Measurements from ENCODE around the gene RPL5. TPM values are rescaled to one million over a fixed set of nuclear protein-coding genes. Genes with fewer than 3 reads are reported as not detected.

Gene RPL5
- total and polyA plus RNA-seq, 2 experiments from 2014 or later, result 2,182 to 3,547 TPM

- TF ChIP-seq REST (IDR thresholded peaks at IDR 0.05; ENCODE audit: unreplicated experiment), result no peak
- TF ChIP-seq, protein P1, sequence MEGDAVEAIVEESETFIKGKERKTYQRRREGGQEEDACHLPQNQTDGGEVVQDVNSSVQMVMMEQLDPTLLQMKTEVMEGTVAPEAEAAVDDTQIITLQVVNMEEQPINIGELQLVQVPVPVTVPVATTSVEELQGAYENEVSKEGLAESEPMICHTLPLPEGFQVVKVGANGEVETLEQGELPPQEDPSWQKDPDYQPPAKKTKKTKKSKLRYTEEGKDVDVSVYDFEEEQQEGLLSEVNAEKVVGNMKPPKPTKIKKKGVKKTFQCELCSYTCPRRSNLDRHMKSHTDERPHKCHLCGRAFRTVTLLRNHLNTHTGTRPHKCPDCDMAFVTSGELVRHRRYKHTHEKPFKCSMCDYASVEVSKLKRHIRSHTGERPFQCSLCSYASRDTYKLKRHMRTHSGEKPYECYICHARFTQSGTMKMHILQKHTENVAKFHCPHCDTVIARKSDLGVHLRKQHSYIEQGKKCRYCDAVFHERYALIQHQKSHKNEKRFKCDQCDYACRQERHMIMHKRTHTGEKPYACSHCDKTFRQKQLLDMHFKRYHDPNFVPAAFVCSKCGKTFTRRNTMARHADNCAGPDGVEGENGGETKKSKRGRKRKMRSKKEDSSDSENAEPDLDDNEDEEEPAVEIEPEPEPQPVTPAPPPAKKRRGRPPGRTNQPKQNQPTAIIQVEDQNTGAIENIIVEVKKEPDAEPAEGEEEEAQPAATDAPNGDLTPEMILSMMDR (conservative IDR thresholded peaks at IDR 0.05; ENCODE audit: low read depth in 2 of 2), result no peak
- no peak for TF ChIP-seq JUNB (IDR thresholded peaks at IDR 0.05; ENCODE audit: unreplicated experiment)
- TF ChIP-seq POLR2AphosphoS5 (IDR thresholded peaks at IDR 0.05; ENCODE audit: low read depth), result no peak
- TF ChIP-seq ZNF331 (CRISPR knock-in tag; IDR thresholded peaks at IDR 0.05; ENCODE audit: low read depth), result no peak
- no peak for TF ChIP-seq CREB1 (CRISPR knock-in tag; IDR thresholded peaks at IDR 0.05; ENCODE audit: low read depth)
- no peak for TF ChIP-seq ZNF114 (CRISPR knock-in tag; IDR thresholded peaks at IDR 0.05)
- no peak for TF ChIP-seq NANOG (IDR thresholded peaks at IDR 0.05; ENCODE audit: borderline replicate concordance)
- TF ChIP-seq ETS1 (IDR thresholded peaks at IDR 0.05), result no peak
- TF ChIP-seq EZH2phosphoT487 (IDR thresholded peaks at IDR 0.05; ENCODE audit: unreplicated experiment), result no peak
These were observed 26.6 kb upstream of the RPL5 start (continued) for GRCh38 chr1:92805216-92805615.

GRCh38 chr1:92808381-92808780 lies 23.5 kb upstream of the RPL5 start:
- Mint-ChIP-seq H3K4me3 (no peak overlapping the region), H3K27me3 (ENCODE audit: insufficient read depth, low read depth, poor library complexity) (peaks cover 3% of the 10 kb centered on the region), H3K9me3 (no peaks in the 10 kb centered on the region), H3K4me1 (no peaks in the 10 kb centered on the region), H3K27ac (no peak overlapping the region), H3K36me3 (ENCODE audit: low read depth) (no peaks in the 10 kb centered on the region)
- no peaks in the 10 kb centered on the region for H3K27me3 ChIP-seq (ENCODE audit: insufficient read depth)
- no peak for DNase-seq (ENCODE audit: low spot score)
- TF ChIP-seq ZNF331 (CRISPR knock-in tag; IDR thresholded peaks at IDR 0.05; ENCODE audit: low read depth), result no peak
- TF ChIP-seq, protein P2, sequence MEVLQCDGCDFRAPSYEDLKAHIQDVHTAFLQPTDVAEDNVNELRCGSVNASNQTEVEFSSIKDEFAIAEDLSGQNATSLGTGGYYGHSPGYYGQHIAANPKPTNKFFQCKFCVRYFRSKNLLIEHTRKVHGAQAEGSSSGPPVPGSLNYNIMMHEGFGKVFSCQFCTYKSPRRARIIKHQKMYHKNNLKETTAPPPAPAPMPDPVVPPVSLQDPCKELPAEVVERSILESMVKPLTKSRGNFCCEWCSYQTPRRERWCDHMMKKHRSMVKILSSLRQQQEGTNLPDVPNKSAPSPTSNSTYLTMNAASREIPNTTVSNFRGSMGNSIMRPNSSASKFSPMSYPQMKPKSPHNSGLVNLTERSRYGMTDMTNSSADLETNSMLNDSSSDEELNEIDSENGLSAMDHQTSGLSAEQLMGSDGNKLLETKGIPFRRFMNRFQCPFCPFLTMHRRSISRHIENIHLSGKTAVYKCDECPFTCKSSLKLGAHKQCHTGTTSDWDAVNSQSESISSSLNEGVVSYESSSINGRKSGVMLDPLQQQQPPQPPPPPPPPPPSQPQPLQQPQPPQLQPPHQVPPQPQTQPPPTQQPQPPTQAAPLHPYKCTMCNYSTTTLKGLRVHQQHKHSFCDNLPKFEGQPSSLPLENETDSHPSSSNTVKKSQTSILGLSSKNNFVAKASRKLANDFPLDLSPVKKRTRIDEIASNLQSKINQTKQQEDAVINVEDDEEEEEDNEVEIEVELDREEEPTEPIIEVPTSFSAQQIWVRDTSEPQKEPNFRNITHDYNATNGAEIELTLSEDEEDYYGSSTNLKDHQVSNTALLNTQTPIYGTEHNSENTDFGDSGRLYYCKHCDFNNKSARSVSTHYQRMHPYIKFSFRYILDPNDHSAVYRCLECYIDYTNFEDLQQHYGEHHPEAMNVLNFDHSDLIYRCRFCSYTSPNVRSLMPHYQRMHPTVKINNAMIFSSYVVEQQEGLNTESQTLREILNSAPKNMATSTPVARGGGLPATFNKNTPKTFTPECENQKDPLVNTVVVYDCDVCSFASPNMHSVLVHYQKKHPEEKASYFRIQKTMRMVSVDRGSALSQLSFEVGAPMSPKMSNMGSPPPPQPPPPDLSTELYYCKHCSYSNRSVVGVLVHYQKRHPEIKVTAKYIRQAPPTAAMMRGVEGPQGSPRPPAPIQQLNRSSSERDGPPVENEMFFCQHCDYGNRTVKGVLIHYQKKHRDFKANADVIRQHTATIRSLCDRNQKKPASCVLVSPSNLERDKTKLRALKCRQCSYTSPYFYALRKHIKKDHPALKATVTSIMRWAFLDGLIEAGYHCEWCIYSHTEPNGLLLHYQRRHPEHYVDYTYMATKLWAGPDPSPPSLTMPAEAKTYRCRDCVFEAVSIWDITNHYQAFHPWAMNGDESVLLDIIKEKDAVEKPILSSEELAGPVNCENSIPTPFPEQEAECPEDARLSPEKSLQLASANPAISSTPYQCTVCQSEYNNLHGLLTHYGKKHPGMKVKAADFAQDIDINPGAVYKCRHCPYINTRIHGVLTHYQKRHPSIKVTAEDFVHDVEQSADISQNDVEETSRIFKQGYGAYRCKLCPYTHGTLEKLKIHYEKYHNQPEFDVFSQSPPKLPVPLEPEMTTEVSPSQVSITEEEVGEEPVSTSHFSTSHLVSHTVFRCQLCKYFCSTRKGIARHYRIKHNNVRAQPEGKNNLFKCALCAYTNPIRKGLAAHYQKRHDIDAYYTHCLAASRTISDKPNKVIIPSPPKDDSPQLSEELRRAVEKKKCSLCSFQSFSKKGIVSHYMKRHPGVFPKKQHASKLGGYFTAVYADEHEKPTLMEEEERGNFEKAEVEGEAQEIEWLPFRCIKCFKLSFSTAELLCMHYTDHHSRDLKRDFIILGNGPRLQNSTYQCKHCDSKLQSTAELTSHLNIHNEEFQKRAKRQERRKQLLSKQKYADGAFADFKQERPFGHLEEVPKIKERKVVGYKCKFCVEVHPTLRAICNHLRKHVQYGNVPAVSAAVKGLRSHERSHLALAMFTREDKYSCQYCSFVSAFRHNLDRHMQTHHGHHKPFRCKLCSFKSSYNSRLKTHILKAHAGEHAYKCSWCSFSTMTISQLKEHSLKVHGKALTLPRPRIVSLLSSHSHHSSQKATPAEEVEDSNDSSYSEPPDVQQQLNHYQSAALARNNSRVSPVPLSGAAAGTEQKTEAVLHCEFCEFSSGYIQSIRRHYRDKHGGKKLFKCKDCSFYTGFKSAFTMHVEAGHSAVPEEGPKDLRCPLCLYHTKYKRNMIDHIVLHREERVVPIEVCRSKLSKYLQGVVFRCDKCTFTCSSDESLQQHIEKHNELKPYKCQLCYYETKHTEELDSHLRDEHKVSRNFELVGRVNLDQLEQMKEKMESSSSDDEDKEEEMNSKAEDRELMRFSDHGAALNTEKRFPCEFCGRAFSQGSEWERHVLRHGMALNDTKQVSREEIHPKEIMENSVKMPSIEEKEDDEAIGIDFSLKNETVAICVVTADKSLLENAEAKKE (CRISPR knock-in tag; IDR thresholded peaks at IDR 0.05), result no peak
- TF ChIP-seq JUNB (IDR thresholded peaks at IDR 0.05; ENCODE audit: unreplicated experiment), result no peak
- no peaks in the 10 kb centered on the region for H3K36me3 ChIP-seq (ENCODE audit: insufficient read depth)
- ATAC-seq, result no peak
- no peak overlapping the region for H3K27ac ChIP-seq (ENCODE audit: low read depth)
- 0 out of 2 replicates have a peak overlapping the region, but pooled peaks have one; percentile 34 for H2AFZ ChIP-seq
- H3K79me2 ChIP-seq (replicated peaks; ENCODE audit: insufficient read depth), result no peaks in the 10 kb centered on the region
- no peaks in the 10 kb centered on the region for H3K4me1 ChIP-seq (ENCODE audit: insufficient read depth)
- no peaks in the 10 kb centered on the region for H3K9me2 ChIP-seq (ENCODE audit: insufficient read depth)
- no peaks in the 10 kb centered on the region for H4K20me1 ChIP-seq (replicated peaks; ENCODE audit: insufficient read depth)
- no peak overlapping the region for H3K4me3 ChIP-seq
- H3K4me2 ChIP-seq, result no peak overlapping the region
- H3F3A ChIP-seq (replicated peaks; ENCODE audit: low read depth), result no peaks in the 10 kb centered on the region

Data from GM23338 (cell line).